ENCODE measurements around the gene LMX1A.
A peak's percentile ranks its signal among the peaks of the same experiment; 100 is the strongest.

GRCh38 chr1:165376811-165377311, 20.3 kb upstream of the LMX1A start:
- no peak for TF ChIP-seq CTCF (conservative IDR thresholded peaks at IDR 0.05; ENCODE audit: low read depth in 2 of 2)
- TF ChIP-seq POLR2AphosphoS5 (IDR thresholded peaks at IDR 0.05; ENCODE audit: low read depth) = no peak
- no peak for TF ChIP-seq JUNB (IDR thresholded peaks at IDR 0.05; ENCODE audit: unreplicated experiment)
- TF ChIP-seq EZH2 (IDR thresholded peaks at IDR 0.05; ENCODE audit: low read depth, unreplicated experiment) = peak; percentile 35
- no peak for TF ChIP-seq EZH2phosphoT487 (IDR thresholded peaks at IDR 0.05; ENCODE audit: unreplicated experiment)
- TF ChIP-seq CREB1 (CRISPR knock-in tag; IDR thresholded peaks at IDR 0.05; ENCODE audit: low read depth) = no peak

Data from GM23338 (cell line).